Uterus (tissue), 4 donors: ENCODE data around the gene MYMX. TPM values are rescaled to one million over a fixed set of nuclear protein-coding genes. Genes with fewer than 3 reads are reported as not detected.

Source experiments
- DNase-seq, 2 donors: peaks; one replicate each; pipeline ENCODE4 v3.0.0-alpha.2; 2019 to 2020
- H3K27ac ChIP-seq, 2 donors: fragments of 200-600 bp; sonication (generic); 1 replicate in 1 of 2; 2 replicates in 1 of 2; pipeline ENCODE4 v1.5.1; 2016 to 2018
- H3K27me3 ChIP-seq, 2 donors: fragments of 200-600 bp; sonication (generic); one replicate each; pipeline ENCODE4 v1.5.1; 2018 to 2019; ENCODE audit warnings: control low read depth in 1 of 2
- H3K36me3 ChIP-seq, 2 donors: fragments of 200-600 bp; sonication (generic); one replicate each; pipeline ENCODE4 v1.5.1; 2019; ENCODE audit warnings: control low read depth in 1 of 2
- H3K4me1 ChIP-seq, 2 donors: fragments of 200-600 bp; sonication (generic); one replicate each; pipeline ENCODE4 v1.5.1; 2018 to 2019; ENCODE audit warnings: control low read depth in 1 of 2
- H3K4me3 ChIP-seq, 2 donors: fragments of 200-600 bp; sonication (generic); 1 replicate in 1 of 2; 2 replicates in 1 of 2; pipeline ENCODE4 v1.5.1; 2018 to 2019; ENCODE audit warnings: mild to moderate bottlenecking in 1 of 2
- H3K9me3 ChIP-seq, 2 donors: fragments of 200-600 bp; sonication (generic); one replicate each; pipeline ENCODE4 v1.5.1; 2019; ENCODE audit warnings: control low read depth in 1 of 2
- POLR2A ChIP-seq, 2 donors: fragments of 450-650 bp; IDR thresholded peaks; one replicate each; pipeline ENCODE4 v1.6.1; 2016; ENCODE audit warnings: antibody characterized with exemption in 2 of 2, mild to moderate bottlenecking in 1 of 2, moderate library complexity in 1 of 2
- intact Hi-C: fragments of 100-400 bp; cut with DNase I; formaldehyde crosslinking; loops from one replicate; pipeline ENCODE4 v1.15.1; 2023; ENCODE audit warnings: low total_unique reads
- total RNA-seq, 4 donors: library from RNA; depleted of rRNA in 3 of 4; stranded (reverse); fragments of >200 nt in 3 of 4; gene quantifications; one replicate each; pipeline versions ENCODE4 v1.1.0 to v1.2.4, GENCODE V29; 2014 to 2023
- TF ChIP-seq, protein P1 (sequence below), 4 experiments: fragments of 200-600 bp in 2 of 4; fragments of 450-650 bp in 2 of 4; sonication (generic) in 2 of 4; IDR thresholded peaks; one replicate each; pipeline ENCODE4 v1.5.1; 2016 to 2019; ENCODE audit warnings: antibody characterized with exemption in 4 of 4, mild to moderate bottlenecking in 2 of 4, moderate library complexity in 1 of 4
- donor health status: DM: yes; HTN: yes; CAD: no.

Gene MYMX
- total RNA-seq, 4 donors from 2014 or later = not detected

GRCh38 chr6:44260011-44260410 lies 43.3 kb downstream of the MYMX start:
- Histone ChIP-seq H3K9me3 (no peaks in the 10 kb centered on the region), H3K36me3 (no peaks in the 10 kb centered on the region), H3K4me1 (peaks cover 0 to 27% of the 10 kb centered on the region in 2 donors), H3K4me3 (no peak overlapping the region), H3K27me3 (no peaks in the 10 kb centered on the region), H3K27ac (no peak overlapping the region)
- no peak for TF ChIP-seq POLR2A (IDR thresholded peaks at IDR 0.05)
- TF ChIP-seq, protein P1, sequence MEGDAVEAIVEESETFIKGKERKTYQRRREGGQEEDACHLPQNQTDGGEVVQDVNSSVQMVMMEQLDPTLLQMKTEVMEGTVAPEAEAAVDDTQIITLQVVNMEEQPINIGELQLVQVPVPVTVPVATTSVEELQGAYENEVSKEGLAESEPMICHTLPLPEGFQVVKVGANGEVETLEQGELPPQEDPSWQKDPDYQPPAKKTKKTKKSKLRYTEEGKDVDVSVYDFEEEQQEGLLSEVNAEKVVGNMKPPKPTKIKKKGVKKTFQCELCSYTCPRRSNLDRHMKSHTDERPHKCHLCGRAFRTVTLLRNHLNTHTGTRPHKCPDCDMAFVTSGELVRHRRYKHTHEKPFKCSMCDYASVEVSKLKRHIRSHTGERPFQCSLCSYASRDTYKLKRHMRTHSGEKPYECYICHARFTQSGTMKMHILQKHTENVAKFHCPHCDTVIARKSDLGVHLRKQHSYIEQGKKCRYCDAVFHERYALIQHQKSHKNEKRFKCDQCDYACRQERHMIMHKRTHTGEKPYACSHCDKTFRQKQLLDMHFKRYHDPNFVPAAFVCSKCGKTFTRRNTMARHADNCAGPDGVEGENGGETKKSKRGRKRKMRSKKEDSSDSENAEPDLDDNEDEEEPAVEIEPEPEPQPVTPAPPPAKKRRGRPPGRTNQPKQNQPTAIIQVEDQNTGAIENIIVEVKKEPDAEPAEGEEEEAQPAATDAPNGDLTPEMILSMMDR (IDR thresholded peaks at IDR 0.05) = no peak
- intact Hi-C loops = no loop called here
- DNase-seq = no peak

DNA sequence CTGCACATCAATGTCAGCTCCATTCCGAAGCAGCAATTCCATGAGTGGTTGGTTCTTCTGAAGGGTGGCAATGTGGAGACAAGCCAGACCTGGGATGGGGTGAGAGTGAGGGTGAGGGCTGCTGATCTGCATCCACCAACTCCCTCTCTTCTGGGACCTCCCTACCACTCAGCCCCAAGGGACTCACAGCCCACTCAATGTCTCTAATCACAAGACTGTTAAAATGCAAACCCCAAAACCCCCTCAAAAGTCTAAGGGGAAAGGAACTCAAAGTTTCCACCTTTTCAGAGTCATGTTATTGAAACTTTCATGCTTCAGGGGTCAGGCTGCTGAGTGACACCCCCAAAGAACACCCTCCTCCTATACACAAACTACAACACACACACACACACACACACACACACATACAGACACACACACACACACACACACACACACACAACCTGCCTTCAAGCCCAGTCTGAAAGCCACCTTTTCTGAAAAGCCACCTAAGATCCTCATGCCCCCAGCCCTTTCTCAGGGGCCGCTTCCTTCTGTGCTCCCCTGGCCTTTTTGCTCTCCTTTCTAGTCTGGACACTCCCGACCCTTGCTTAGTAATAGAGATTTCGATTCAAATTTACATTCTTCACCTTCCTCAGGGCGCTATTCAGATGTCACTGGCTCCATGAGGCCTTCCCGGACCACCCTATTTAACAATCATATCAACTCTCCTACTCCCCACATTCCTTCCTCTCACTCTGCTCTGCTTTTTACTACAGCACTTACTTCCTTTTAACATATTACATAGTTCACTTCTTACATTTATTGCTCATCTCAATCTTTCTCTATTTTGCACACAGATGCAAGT lies 43.9 kb downstream of the MYMX start:
- no peak for TF ChIP-seq POLR2A (IDR thresholded peaks at IDR 0.05)
- TF ChIP-seq, protein P1 (IDR thresholded peaks at IDR 0.05) = no peak
- DNase-seq = no peak
- intact Hi-C loops = no loop called here
- H3K4me1 ChIP-seq = peaks cover 0 to 27% of the 10 kb centered on the region in 2 donors
- no peak overlapping the region for H3K4me3 ChIP-seq
- no peaks in the 10 kb centered on the region for H3K36me3 ChIP-seq
- H3K27ac ChIP-seq = no peak overlapping the region
- H3K27me3 ChIP-seq = no peaks in the 10 kb centered on the region
- no peaks in the 10 kb centered on the region for H3K9me3 ChIP-seq

DNA sequence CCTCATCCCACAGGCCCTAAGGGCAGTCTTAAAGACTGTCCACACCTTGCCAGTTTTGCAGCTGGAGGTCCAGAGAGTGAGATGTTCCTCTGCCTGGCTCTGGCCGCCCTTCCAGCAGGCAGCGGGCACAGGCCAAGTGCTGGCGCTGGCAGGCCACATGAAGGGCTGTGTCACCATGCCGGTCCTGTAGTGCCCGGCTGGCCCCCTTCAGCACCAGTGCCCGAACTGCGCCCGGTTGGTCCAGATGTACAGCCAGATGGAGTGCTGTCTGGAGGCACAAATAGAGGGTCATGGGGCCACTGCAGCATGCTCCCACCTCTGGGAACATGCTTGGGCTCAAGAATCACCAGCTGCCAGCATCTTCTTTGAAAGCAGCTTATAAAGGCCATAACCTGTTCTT lies 44.9 kb downstream of the MYMX start:
- Histone ChIP-seq H3K4me1 (peaks cover 0 to 27% of the 10 kb centered on the region in 2 donors), H3K4me3 (no peak overlapping the region), H3K9me3 (no peaks in the 10 kb centered on the region), H3K27ac (no peak overlapping the region), H3K36me3 (no peaks in the 10 kb centered on the region), H3K27me3 (no peaks in the 10 kb centered on the region)
- DNase-seq = no peak
- intact Hi-C loops = no loop called here
- TF ChIP-seq, protein P1 (IDR thresholded peaks at IDR 0.05) = no peak
- no peak for TF ChIP-seq POLR2A (IDR thresholded peaks at IDR 0.05)

GRCh38 chr6:44262467-44263353 lies 46.0 kb downstream of the MYMX start:
- Histone ChIP-seq H3K27me3 (no peaks in the 10 kb centered on the region), H3K27ac (no peak overlapping the region), H3K9me3 (no peaks in the 10 kb centered on the region), H3K4me3 (no peak overlapping the region), H3K36me3 (no peaks in the 10 kb centered on the region), H3K4me1 (peaks cover 0 to 27% of the 10 kb centered on the region in 2 donors)
- intact Hi-C loops = no loop called here
- TF ChIP-seq POLR2A (IDR thresholded peaks at IDR 0.05) = no peak
- TF ChIP-seq, protein P1 (IDR thresholded peaks at IDR 0.05) = no peak
- DNase-seq = no peak
